ENCODE results near the gene SHROOM4. TPM values are rescaled to one million over a fixed set of nuclear protein-coding genes. Genes with fewer than 3 reads are reported as not detected.

The SHROOM4 gene
- total and polyA plus RNA-seq, 2 donors: 0.59 to 0.94 TPM

- H3K27ac ChIP-seq (ENCODE audit: low read depth in 1 of 2, low read length in 1 of 2): no peak overlapping the region
- 84% methylated on average over 1 of the region's 1 CpG for WGBS
- no peaks in the 10 kb centered on the region for H3K4me1 ChIP-seq (ENCODE audit: control insufficient read depth in 2 of 2, insufficient read depth in 2 of 2, low read length in 2 of 2)
- H3K36me3 ChIP-seq (ENCODE audit: control insufficient read depth in 2 of 2, insufficient read depth in 2 of 2, low read length in 1 of 2): no peaks in the 10 kb centered on the region
- no peaks in the 10 kb centered on the region for H3K9me3 ChIP-seq (ENCODE audit: control insufficient read depth in 2 of 2, insufficient read depth in 1 of 2, low read length in 1 of 2)
- DNase-seq (ENCODE audit: low read depth in 6 of 9, low spot score in 9 of 9): no peak
- no peak overlapping the region for H3K4me3 ChIP-seq (ENCODE audit: low read length in 2 of 2)
- H3K27me3 ChIP-seq (ENCODE audit: control insufficient read depth in 2 of 2, insufficient read depth in 1 of 2, low read length in 1 of 2): no peaks in the 10 kb centered on the region
Observed at GRCh38 chrX:50704360-50704759, 109.6 kb downstream of the SHROOM4 start.

DNA sequence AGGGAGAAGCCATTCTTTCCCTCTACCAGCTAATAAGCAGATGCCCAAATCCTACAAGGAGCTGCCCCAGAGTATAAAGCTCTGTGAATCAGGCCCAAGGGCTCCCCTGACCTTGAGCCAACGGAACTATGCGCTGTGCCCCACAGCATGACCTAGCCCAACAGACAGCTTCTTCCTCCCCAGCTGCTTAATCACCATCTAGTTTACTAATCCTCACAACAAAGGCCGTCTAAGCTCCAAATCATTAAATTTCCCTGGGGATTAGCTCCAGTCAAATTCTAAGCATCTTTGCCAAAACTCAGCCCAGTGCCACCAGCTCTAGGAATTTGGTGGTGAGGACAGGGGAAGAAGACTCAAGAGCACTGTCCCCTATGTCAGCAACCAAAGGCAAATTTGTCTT lies 113.1 kb downstream of the SHROOM4 start:
- DNase-seq (ENCODE audit: low read depth in 6 of 9, low spot score in 9 of 9): no peak
- no peaks in the 10 kb centered on the region for H3K9me3 ChIP-seq (ENCODE audit: control insufficient read depth in 2 of 2, insufficient read depth in 1 of 2, low read length in 1 of 2)
- no peaks in the 10 kb centered on the region for H3K36me3 ChIP-seq (ENCODE audit: control insufficient read depth in 2 of 2, insufficient read depth in 2 of 2, low read length in 1 of 2)
- H3K27me3 ChIP-seq (ENCODE audit: control insufficient read depth in 2 of 2, insufficient read depth in 1 of 2, low read length in 1 of 2): no peaks in the 10 kb centered on the region
- H3K27ac ChIP-seq (ENCODE audit: low read depth in 1 of 2, low read length in 1 of 2): no peak overlapping the region
- H3K4me1 ChIP-seq (ENCODE audit: control insufficient read depth in 2 of 2, insufficient read depth in 2 of 2, low read length in 2 of 2): no peaks in the 10 kb centered on the region
- WGBS: 96% methylated on average over 3 of the region's 3 CpGs
- H3K4me3 ChIP-seq (ENCODE audit: low read length in 2 of 2): no peak overlapping the region

- Histone ChIP-seq H3K9me3 (ENCODE audit: control insufficient read depth in 2 of 2, insufficient read depth in 1 of 2, low read length in 1 of 2) (no peaks in the 10 kb centered on the region), H3K4me3 (ENCODE audit: low read length in 2 of 2) (no peak overlapping the region), H3K36me3 (ENCODE audit: control insufficient read depth in 2 of 2, insufficient read depth in 2 of 2, low read length in 1 of 2) (no peaks in the 10 kb centered on the region), H3K27ac (ENCODE audit: low read depth in 1 of 2, low read length in 1 of 2) (no peak overlapping the region), H3K27me3 (ENCODE audit: control insufficient read depth in 2 of 2, insufficient read depth in 1 of 2, low read length in 1 of 2) (no peaks in the 10 kb centered on the region), H3K4me1 (ENCODE audit: control insufficient read depth in 2 of 2, insufficient read depth in 2 of 2, low read length in 2 of 2) (no peaks in the 10 kb centered on the region)
- no peak for DNase-seq (ENCODE audit: low read depth in 6 of 9, low spot score in 9 of 9)
- WGBS: 90% methylated on average over 2 of the region's 2 CpGs
Observed at GRCh38 chrX:50698944-50699343, 115.0 kb downstream of the SHROOM4 start.

DNA sequence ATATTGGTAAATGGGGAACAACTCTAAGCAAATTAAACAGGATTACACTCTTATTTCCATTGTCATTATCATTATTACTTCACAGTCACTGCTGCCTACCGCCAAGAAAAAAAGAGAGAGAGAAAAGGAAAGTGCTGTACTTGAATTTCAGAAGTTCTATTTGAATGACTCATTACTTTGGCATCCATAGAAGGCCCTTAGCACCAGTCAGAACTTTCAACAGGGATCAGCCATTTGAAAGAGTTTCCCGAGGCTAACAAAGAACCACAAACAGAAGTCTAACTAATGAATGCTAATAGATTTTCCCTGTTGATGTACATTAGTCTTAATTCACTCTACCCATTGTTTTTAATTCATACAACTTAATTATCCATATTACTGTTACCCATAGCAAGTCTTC lies 116.3 kb downstream of the SHROOM4 start:
- H3K27ac ChIP-seq (ENCODE audit: low read depth in 1 of 2, low read length in 1 of 2): no peak overlapping the region
- H3K27me3 ChIP-seq (ENCODE audit: control insufficient read depth in 2 of 2, insufficient read depth in 1 of 2, low read length in 1 of 2): no peaks in the 10 kb centered on the region
- H3K4me3 ChIP-seq (ENCODE audit: low read length in 2 of 2): no peak overlapping the region
- DNase-seq (ENCODE audit: low read depth in 6 of 9, low spot score in 9 of 9): no peak
- no peaks in the 10 kb centered on the region for H3K36me3 ChIP-seq (ENCODE audit: control insufficient read depth in 2 of 2, insufficient read depth in 2 of 2, low read length in 1 of 2)
- H3K9me3 ChIP-seq (ENCODE audit: control insufficient read depth in 2 of 2, insufficient read depth in 1 of 2, low read length in 1 of 2): no peaks in the 10 kb centered on the region
- 82% methylated on average over 2 of the region's 2 CpGs for WGBS
- H3K4me1 ChIP-seq (ENCODE audit: control insufficient read depth in 2 of 2, insufficient read depth in 2 of 2, low read length in 2 of 2): no peaks in the 10 kb centered on the region

DNA sequence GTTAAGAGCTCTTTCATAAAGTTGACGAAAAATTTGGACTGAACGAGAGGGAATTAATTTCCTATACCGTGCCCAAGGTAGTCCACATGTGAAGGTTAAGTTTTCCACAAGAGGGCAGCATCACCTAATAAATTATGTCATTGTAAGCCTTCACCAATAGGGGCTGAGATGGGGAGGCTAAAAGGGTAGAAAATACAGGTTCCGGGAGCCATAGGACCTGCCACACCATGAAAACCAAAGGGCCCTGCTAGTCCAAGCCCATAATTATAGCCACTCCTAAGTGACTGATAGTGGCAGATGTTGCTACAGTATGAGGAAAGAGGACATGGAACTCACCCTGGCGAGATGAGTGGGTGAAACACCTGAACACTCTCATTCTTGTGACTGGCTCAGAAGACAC lies 122.2 kb downstream of the SHROOM4 start:
- Histone ChIP-seq H3K27me3 (ENCODE audit: control insufficient read depth in 2 of 2, insufficient read depth in 1 of 2, low read length in 1 of 2) (no peaks in the 10 kb centered on the region), H3K27ac (ENCODE audit: low read depth in 1 of 2, low read length in 1 of 2) (no peak overlapping the region), H3K36me3 (ENCODE audit: control insufficient read depth in 2 of 2, insufficient read depth in 2 of 2, low read length in 1 of 2) (no peaks in the 10 kb centered on the region), H3K4me1 (ENCODE audit: control insufficient read depth in 2 of 2, insufficient read depth in 2 of 2, low read length in 2 of 2) (no peaks in the 10 kb centered on the region), H3K4me3 (ENCODE audit: low read length in 2 of 2) (no peak overlapping the region), H3K9me3 (ENCODE audit: control insufficient read depth in 2 of 2, insufficient read depth in 1 of 2, low read length in 1 of 2) (no peaks in the 10 kb centered on the region)
- peak in 4 of 9 donors; percentile 0 to 56 (median 26) for DNase-seq (ENCODE audit: low read depth in 6 of 9, low spot score in 9 of 9)
- WGBS: 42% methylated on average over 5 of the region's 5 CpGs

DNA sequence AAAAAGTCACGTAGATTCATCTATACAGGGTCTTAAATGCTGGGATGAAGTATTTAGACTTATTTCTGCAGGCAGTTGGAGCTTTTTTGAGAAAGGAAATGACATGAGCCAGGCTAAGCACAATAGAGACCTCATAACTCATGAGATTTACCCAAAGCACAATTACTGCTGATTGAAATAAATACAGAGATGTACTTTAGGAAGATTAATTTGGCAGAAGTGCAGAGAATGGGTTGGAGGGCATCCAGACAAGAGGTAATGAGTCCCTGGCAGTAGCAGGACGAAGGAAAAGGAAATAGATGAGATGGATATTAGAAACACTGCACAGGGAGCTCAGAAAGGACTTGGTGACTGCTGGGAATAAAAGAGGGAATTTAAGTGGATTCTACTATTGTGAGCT lies 129.1 kb downstream of the SHROOM4 start:
- no peak overlapping the region for H3K4me3 ChIP-seq (ENCODE audit: low read length in 2 of 2)
- no peaks in the 10 kb centered on the region for H3K27me3 ChIP-seq (ENCODE audit: control insufficient read depth in 2 of 2, insufficient read depth in 1 of 2, low read length in 1 of 2)
- H3K36me3 ChIP-seq (ENCODE audit: control insufficient read depth in 2 of 2, insufficient read depth in 2 of 2, low read length in 1 of 2): no peaks in the 10 kb centered on the region
- no peaks in the 10 kb centered on the region for H3K4me1 ChIP-seq (ENCODE audit: control insufficient read depth in 2 of 2, insufficient read depth in 2 of 2, low read length in 2 of 2)
- no peak overlapping the region for H3K27ac ChIP-seq (ENCODE audit: low read depth in 1 of 2, low read length in 1 of 2)
- H3K9me3 ChIP-seq (ENCODE audit: control insufficient read depth in 2 of 2, insufficient read depth in 1 of 2, low read length in 1 of 2): no peaks in the 10 kb centered on the region
- DNase-seq (ENCODE audit: low read depth in 6 of 9, low spot score in 9 of 9): no peak
- 88% methylated on average over 2 of the region's 2 CpGs for WGBS

- DNase-seq (ENCODE audit: low read depth in 6 of 9, low spot score in 9 of 9): no peak
- WGBS: 83% methylated on average over 2 of the region's 2 CpGs
- H3K36me3 ChIP-seq (ENCODE audit: control insufficient read depth in 2 of 2, insufficient read depth in 2 of 2, low read length in 1 of 2): no peaks in the 10 kb centered on the region
- H3K4me1 ChIP-seq (ENCODE audit: control insufficient read depth in 2 of 2, insufficient read depth in 2 of 2, low read length in 2 of 2): no peaks in the 10 kb centered on the region
- H3K27ac ChIP-seq (ENCODE audit: low read depth in 1 of 2, low read length in 1 of 2): no peak overlapping the region
- H3K9me3 ChIP-seq (ENCODE audit: control insufficient read depth in 2 of 2, insufficient read depth in 1 of 2, low read length in 1 of 2): no peaks in the 10 kb centered on the region
- no peaks in the 10 kb centered on the region for H3K27me3 ChIP-seq (ENCODE audit: control insufficient read depth in 2 of 2, insufficient read depth in 1 of 2, low read length in 1 of 2)
- no peak overlapping the region for H3K4me3 ChIP-seq (ENCODE audit: low read length in 2 of 2)
Observed at GRCh38 chrX:50680990-50681389, 133.0 kb downstream of the SHROOM4 start.

- Histone ChIP-seq H3K36me3 (ENCODE audit: control insufficient read depth in 2 of 2, insufficient read depth in 2 of 2, low read length in 1 of 2) (no peaks in the 10 kb centered on the region), H3K9me3 (ENCODE audit: control insufficient read depth in 2 of 2, insufficient read depth in 1 of 2, low read length in 1 of 2) (no peaks in the 10 kb centered on the region), H3K4me1 (ENCODE audit: control insufficient read depth in 2 of 2, insufficient read depth in 2 of 2, low read length in 2 of 2) (no peaks in the 10 kb centered on the region), H3K27ac (ENCODE audit: low read depth in 1 of 2, low read length in 1 of 2) (no peak overlapping the region), H3K4me3 (ENCODE audit: low read length in 2 of 2) (no peak overlapping the region), H3K27me3 (ENCODE audit: control insufficient read depth in 2 of 2, insufficient read depth in 1 of 2, low read length in 1 of 2) (no peaks in the 10 kb centered on the region)
- no peak for DNase-seq (ENCODE audit: low read depth in 6 of 9, low spot score in 9 of 9)
- 95% methylated on average over 1 of the region's 1 CpG for WGBS
Observed at GRCh38 chrX:50677789-50678188, 136.2 kb downstream of the SHROOM4 start.

DNA sequence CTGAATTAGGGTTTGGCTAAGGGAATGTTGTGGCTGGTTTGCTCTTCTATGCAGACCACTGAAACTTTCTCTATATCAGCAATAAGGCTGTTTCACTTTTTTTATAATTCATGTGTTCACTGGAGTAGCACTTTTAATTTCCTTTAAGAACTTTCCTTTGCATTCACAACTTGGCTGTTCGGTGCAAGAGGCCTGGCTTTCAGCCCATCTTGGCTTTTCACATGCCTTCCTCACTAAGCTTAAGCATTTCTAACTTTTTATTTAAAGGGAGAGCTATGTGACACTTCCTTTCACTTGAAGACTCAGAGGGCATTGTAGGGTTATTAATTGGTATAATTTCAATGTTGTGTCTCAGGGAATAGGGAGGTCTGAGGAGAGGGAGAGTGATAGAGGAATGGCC lies 142.3 kb downstream of the SHROOM4 start:
- Histone ChIP-seq H3K36me3 (ENCODE audit: control insufficient read depth in 2 of 2, insufficient read depth in 2 of 2, low read length in 1 of 2) (no peaks in the 10 kb centered on the region), H3K9me3 (ENCODE audit: control insufficient read depth in 2 of 2, insufficient read depth in 1 of 2, low read length in 1 of 2) (no peaks in the 10 kb centered on the region), H3K4me1 (ENCODE audit: control insufficient read depth in 2 of 2, insufficient read depth in 2 of 2, low read length in 2 of 2) (no peaks in the 10 kb centered on the region), H3K27me3 (ENCODE audit: control insufficient read depth in 2 of 2, insufficient read depth in 1 of 2, low read length in 1 of 2) (no peaks in the 10 kb centered on the region), H3K27ac (ENCODE audit: low read depth in 1 of 2, low read length in 1 of 2) (no peak overlapping the region), H3K4me3 (ENCODE audit: low read length in 2 of 2) (no peak overlapping the region)
- 92% methylated on average over 1 of the region's 1 CpG for WGBS
- no peak for DNase-seq (ENCODE audit: low read depth in 6 of 9, low spot score in 9 of 9)

- Histone ChIP-seq H3K4me1 (ENCODE audit: control insufficient read depth in 2 of 2, insufficient read depth in 2 of 2, low read length in 2 of 2) (no peaks in the 10 kb centered on the region), H3K27ac (ENCODE audit: low read depth in 1 of 2, low read length in 1 of 2) (no peak overlapping the region), H3K36me3 (ENCODE audit: control insufficient read depth in 2 of 2, insufficient read depth in 2 of 2, low read length in 1 of 2) (no peaks in the 10 kb centered on the region), H3K4me3 (ENCODE audit: low read length in 2 of 2) (no peak overlapping the region), H3K27me3 (ENCODE audit: control insufficient read depth in 2 of 2, insufficient read depth in 1 of 2, low read length in 1 of 2) (no peaks in the 10 kb centered on the region), H3K9me3 (ENCODE audit: control insufficient read depth in 2 of 2, insufficient read depth in 1 of 2, low read length in 1 of 2) (no peaks in the 10 kb centered on the region)
- WGBS: 94% methylated on average over 1 of the region's 1 CpG
- DNase-seq (ENCODE audit: low read depth in 6 of 9, low spot score in 9 of 9): no peak
Observed at GRCh38 chrX:50668860-50669259, 145.1 kb downstream of the SHROOM4 start.

All from thymus (tissue), 11 donors.